CD4-positive, alpha-beta T cell (primary cell): Measurements from ENCODE around the gene SYCP3. TPM values are rescaled to one million over a fixed set of nuclear protein-coding genes. Genes with fewer than 3 reads are reported as not detected.

Source experiments
- ATAC-seq: fragments of 200-7000 bp; cut with Tn5 transposase; one replicate; pipeline ENCODE4 v1.10.0; 2022; ENCODE audit warnings: mild to moderate bottlenecking; ENCODE audit not compliant: poor library complexity
- CTCF ChIA-PET: fragments of 350-600 bp; sonication (Branson Sonifier 250); formaldehyde crosslinking; loops from one replicate; lab custom pipeline; 2021; ENCODE audit warnings: antibody characterized with exemption, inconsistent platforms; lab: Charles Lee
- POLR2A ChIA-PET: fragments of 350-600 bp; sonication (Branson Sonifier 250); formaldehyde crosslinking; loops from one replicate; lab custom pipeline; 2021; ENCODE audit warnings: antibody characterized with exemption, inconsistent platforms; lab: Charles Lee
- DNase-seq, 14 experiments: peaks; one replicate each; pipeline ENCODE4 v3.0.0-alpha.2; 2013 to 2020; ENCODE audit warnings: mixed read lengths in 2 of 14
- H3K27ac ChIP-seq, 2 donors: one replicate each; pipeline versions ENCODE4 v1.5.1 to v1.7.0; 2013; ENCODE audit warnings: low read length in 2 of 2, low read depth in 1 of 2, mild to moderate bottlenecking in 1 of 2
- H3K27me3 ChIP-seq, 2 experiments: 1 replicate in 1 of 2; 2 replicates in 1 of 2; pipeline versions ENCODE4 v1.6.1 to v1.7.0; 2013; ENCODE audit warnings: low read length in 2 of 2, control low read depth in 1 of 2, mild to moderate bottlenecking in 1 of 2, moderate library complexity in 1 of 2; ENCODE audit not compliant: insufficient read depth in 2 of 2, control insufficient read depth in 1 of 2
- H3K36me3 ChIP-seq: one replicate; pipeline ENCODE4 v1.6.1; 2013; ENCODE audit warnings: low read length, control low read depth; ENCODE audit not compliant: insufficient read depth
- H3K4me1 ChIP-seq: one replicate; pipeline ENCODE4 v1.6.1; 2013; ENCODE audit warnings: low read length, control low read depth; ENCODE audit not compliant: insufficient read depth
- H3K4me3 ChIP-seq: one replicate; pipeline ENCODE4 v1.5.1; 2013; ENCODE audit warnings: mild to moderate bottlenecking, low read length, moderate library complexity
- H3K9me3 ChIP-seq, 2 experiments: 1 replicate in 1 of 2; 2 replicates in 1 of 2; pipeline versions ENCODE4 v1.6.1 to v1.7.0; 2013; ENCODE audit warnings: low read length in 2 of 2, mild to moderate bottlenecking in 2 of 2, control low read depth in 1 of 2, moderate library complexity in 1 of 2; ENCODE audit not compliant: control insufficient read depth in 1 of 2, insufficient read depth in 1 of 2
- H3K27ac Mint-ChIP-seq: one replicate; pipeline ENCODE4 v1.8.0; 2020; ENCODE audit warnings: mixed read lengths
- H3K27me3 Mint-ChIP-seq: one replicate; pipeline ENCODE4 v1.8.0; 2021; ENCODE audit warnings: mixed read lengths
- H3K36me3 Mint-ChIP-seq: one replicate; pipeline ENCODE4 v1.8.0; 2021; ENCODE audit warnings: low read depth, mixed read lengths
- H3K4me1 Mint-ChIP-seq: one replicate; pipeline ENCODE4 v1.8.0; 2021; ENCODE audit warnings: low read depth, mixed read lengths
- H3K4me3 Mint-ChIP-seq: one replicate; pipeline ENCODE4 v1.8.0; 2020; ENCODE audit warnings: mild to moderate bottlenecking, mixed read lengths
- H3K9me3 Mint-ChIP-seq: one replicate; pipeline ENCODE4 v1.8.0; 2020; ENCODE audit warnings: mixed read lengths
- CTCF ChIP-seq: fragments of 200-600 bp; IDR thresholded peaks from one replicate; pipeline ENCODE4 v1.8.0; 2022; ENCODE audit warnings: antibody characterized with exemption, mild to moderate bottlenecking
- intact Hi-C, 2 experiments: fragments of 100-400 bp; cut with DNase I in 1 of 2; cut with micrococcal nuclease in 1 of 2; formaldehyde crosslinking; loops; one replicate each; pipeline versions ENCODE4 v1.15.1 to v1.9.0; 2023 to 2025; cut with DNase I, micrococcal nuclease
- total RNA-seq, 174 experiments: library from RNA in 2 of 174; stranded (reverse) in 2 of 174; gene quantifications; one replicate each; pipeline ENCODE4 v1.2.3 and lab custom pipeline; 2021 to 2026

SYCP3 gene
- total RNA-seq, 2 experiments from 2014 or later: 0.22 to 0.34 TPM

GRCh38 chr12:101743724-101744472 lies 4.6 kb upstream of the SYCP3 start:
- intact Hi-C loops: no loop called here
- H3K4me3 ChIP-seq: no peak overlapping the region
- no peak for TF ChIP-seq CTCF
- peak; percentile 17 for ATAC-seq
- H3K27me3 ChIP-seq: no peaks in the 10 kb centered on the region
- peaks cover 0 to 6% of the 10 kb centered on the region in 2 experiments for H3K9me3 ChIP-seq
- ChIA-PET POLR2A (no interaction called here), CTCF (no interaction called here)
- no peak overlapping the region for H3K27ac ChIP-seq
- Mint-ChIP-seq H3K27ac (peak overlapping the region; percentile 45), H3K27me3 (no peaks in the 10 kb centered on the region), H3K4me1 (peaks cover 3% of the 10 kb centered on the region), H3K9me3 (no peaks in the 10 kb centered on the region), H3K4me3 (no peak overlapping the region), H3K36me3 (peaks cover 61% of the 10 kb centered on the region)
- peak in 2 of 14 experiments; percentile 24 to 36 for DNase-seq
- H3K36me3 ChIP-seq: peaks cover 33% of the 10 kb centered on the region
- H3K4me1 ChIP-seq: peaks cover 9% of the 10 kb centered on the region

DNA sequence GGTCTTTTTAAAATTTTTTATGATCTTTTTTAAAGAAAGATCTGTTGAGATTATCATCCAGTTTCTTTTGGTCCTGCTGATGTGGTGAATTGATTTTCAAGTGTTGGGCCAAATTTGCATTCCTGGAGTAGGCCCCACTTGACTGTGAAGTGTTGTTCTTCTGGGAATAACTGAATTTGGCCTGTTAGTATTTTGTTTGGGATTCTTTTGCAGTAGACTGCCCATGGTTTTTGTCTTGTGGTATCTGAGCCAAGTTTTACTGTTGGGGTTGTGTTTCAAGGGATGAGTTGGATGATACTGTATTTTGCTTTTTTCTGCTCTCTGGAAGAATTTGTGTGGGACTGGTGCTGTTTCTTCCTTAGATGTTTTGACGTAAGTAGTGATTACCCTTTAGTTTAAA lies 4.0 kb upstream of the SYCP3 start:
- ChIA-PET POLR2A (no interaction called here), CTCF (no interaction called here)
- H3K9me3 Mint-ChIP-seq: no peaks in the 10 kb centered on the region
- no peak for ATAC-seq
- peak overlapping the region; percentile 45 for H3K27ac Mint-ChIP-seq
- no peaks in the 10 kb centered on the region for H3K27me3 Mint-ChIP-seq
- Histone ChIP-seq H3K36me3 (peaks cover 28% of the 10 kb centered on the region), H3K27ac (no peak overlapping the region), H3K4me3 (no peak overlapping the region), H3K9me3 (peaks cover 0 to 11% of the 10 kb centered on the region in 2 experiments), H3K4me1 (peaks cover 9% of the 10 kb centered on the region), H3K27me3 (no peaks in the 10 kb centered on the region)
- intact Hi-C loops: no loop called here
- TF ChIP-seq CTCF: no peak
- peaks cover 54% of the 10 kb centered on the region for H3K36me3 Mint-ChIP-seq
- DNase-seq: no peak
- peaks cover 3% of the 10 kb centered on the region for H3K4me1 Mint-ChIP-seq
- no peak overlapping the region for H3K4me3 Mint-ChIP-seq

GRCh38 chr12:101740980-101741379 lies 1.7 kb upstream of the SYCP3 start:
- peaks cover 19% of the 10 kb centered on the region for H3K36me3 ChIP-seq
- intact Hi-C loops: no loop called here
- CTCF ChIA-PET: no interaction called here
- H3K27me3 Mint-ChIP-seq: no peaks in the 10 kb centered on the region
- H3K27me3 ChIP-seq: no peaks in the 10 kb centered on the region
- no peak for TF ChIP-seq CTCF
- ATAC-seq (no peak), DNase-seq (no peak)
- peaks cover 39% of the 10 kb centered on the region for H3K36me3 Mint-ChIP-seq
- H3K27ac ChIP-seq: no peak overlapping the region
- H3K4me1 ChIP-seq: peaks cover 9% of the 10 kb centered on the region
- no peaks in the 10 kb centered on the region for H3K9me3 Mint-ChIP-seq
- no peak overlapping the region for H3K4me3 ChIP-seq
- no peak overlapping the region for H3K4me3 Mint-ChIP-seq
- peaks cover 3% of the 10 kb centered on the region for H3K4me1 Mint-ChIP-seq
- H3K9me3 ChIP-seq: peaks cover 0 to 11% of the 10 kb centered on the region in 2 experiments
- POLR2A ChIA-PET: no interaction called here
- H3K27ac Mint-ChIP-seq: no peak overlapping the region
